ENCODE results near the gene CHPT1.
"Not testable (repeated sequence)": the region's sequence is repeated elsewhere in the genome, so short reads cannot be mapped to it uniquely, and the experiment has no call there.

CHPT1 gene

GRCh38 chr12:101680647-101681046 lies 16.8 kb upstream of the CHPT1 start:
- no peak for DNase-seq (ENCODE audit: insufficient read length, low spot score)
- FAIRE-seq, result no peak

GRCh38 chr12:101681627-101682026 lies 15.8 kb upstream of the CHPT1 start:
- DNase-seq (ENCODE audit: insufficient read length, low spot score); FAIRE-seq: not testable (repeated sequence)

- FAIRE-seq (no peak), DNase-seq (ENCODE audit: insufficient read length, low spot score) (no peak)
Observed at GRCh38 chr12:101685092-101685491, 12.3 kb upstream of the CHPT1 start.

- FAIRE-seq (no peak), DNase-seq (ENCODE audit: insufficient read length, low spot score) (no peak)
Observed at GRCh38 chr12:101686176-101686575, 11.3 kb upstream of the CHPT1 start.

- DNase-seq (ENCODE audit: insufficient read length, low spot score), result no peak
- no peak for FAIRE-seq
Observed at GRCh38 chr12:101690544-101691098, 6.8 kb upstream of the CHPT1 start.

GRCh38 chr12:101691503-101692096 lies 5.8 kb upstream of the CHPT1 start:
- DNase-seq (ENCODE audit: insufficient read length, low spot score), result no peak
- no peak for FAIRE-seq

GRCh38 chr12:101694297-101694848 lies 3.1 kb upstream of the CHPT1 start:
- FAIRE-seq (no peak), DNase-seq (ENCODE audit: insufficient read length, low spot score) (no peak)

- DNase-seq (ENCODE audit: insufficient read length, low spot score), result no peak
Observed at GRCh38 chr12:101694986-101695385, 2.5 kb upstream of the CHPT1 start.

GRCh38 chr12:101695706-101696105 lies 1.7 kb upstream of the CHPT1 start:
- FAIRE-seq (no peak), DNase-seq (ENCODE audit: insufficient read length, low spot score) (no peak)

More at GRCh38 chr12:101694986-101695385, 2.5 kb upstream of the CHPT1 start:
- no peak for FAIRE-seq

GRCh38 chr12:101696251-101697196 lies 916 bp upstream of the CHPT1 start:
- peak; percentile 36 for DNase-seq (ENCODE audit: insufficient read length, low spot score)
- FAIRE-seq, result peak; percentile 26

GRCh38 chr12:101697930-101698799 lies 725 bp downstream of the CHPT1 start:
- FAIRE-seq (peak; percentile 79), DNase-seq (ENCODE audit: insufficient read length, low spot score) (peak; percentile 59)

GRCh38 chr12:101698800-101699347 lies 1.4 kb downstream of the CHPT1 start:
- FAIRE-seq, result no peak
- no peak for DNase-seq (ENCODE audit: insufficient read length, low spot score)

GRCh38 chr12:101700299-101700820 lies 2.9 kb downstream of the CHPT1 start:
- FAIRE-seq (no peak), DNase-seq (ENCODE audit: insufficient read length, low spot score) (no peak)

GRCh38 chr12:101703487-101703886 lies 6.0 kb downstream of the CHPT1 start:
- FAIRE-seq, result no peak
- DNase-seq (ENCODE audit: insufficient read length, low spot score), result no peak

- no peak for FAIRE-seq
Observed at GRCh38 chr12:101706403-101706802, 9.0 kb downstream of the CHPT1 start.

GRCh38 chr12:101707131-101707782 lies 9.8 kb downstream of the CHPT1 start:
- no peak for FAIRE-seq
- no peak for DNase-seq (ENCODE audit: insufficient read length, low spot score)

More at GRCh38 chr12:101706403-101706802, 9.0 kb downstream of the CHPT1 start:
- DNase-seq (ENCODE audit: insufficient read length, low spot score), result no peak

GRCh38 chr12:101710288-101710687 lies 12.8 kb downstream of the CHPT1 start:
- FAIRE-seq (no peak), DNase-seq (ENCODE audit: insufficient read length, low spot score) (no peak)

GRCh38 chr12:101713059-101713682 lies 15.7 kb downstream of the CHPT1 start:
- DNase-seq (ENCODE audit: insufficient read length, low spot score) (no peak), FAIRE-seq (peak; percentile 21)

GRCh38 chr12:101713930-101714329 lies 16.5 kb downstream of the CHPT1 start:
- no peak for FAIRE-seq
- DNase-seq (ENCODE audit: insufficient read length, low spot score), result no peak

All from GM19239 (cell line).